ENCODE measurements around the gene GDF10. TPM values are rescaled to one million over a fixed set of nuclear protein-coding genes. Genes with fewer than 3 reads are reported as not detected.

Gene GDF10
- total and polyA plus RNA-seq, 2 of the 13 experiments (the other 11 are each of a cell fraction or from before 2014, with no cell fraction given), result 0.03 TPM; not detected in 1

DNA sequence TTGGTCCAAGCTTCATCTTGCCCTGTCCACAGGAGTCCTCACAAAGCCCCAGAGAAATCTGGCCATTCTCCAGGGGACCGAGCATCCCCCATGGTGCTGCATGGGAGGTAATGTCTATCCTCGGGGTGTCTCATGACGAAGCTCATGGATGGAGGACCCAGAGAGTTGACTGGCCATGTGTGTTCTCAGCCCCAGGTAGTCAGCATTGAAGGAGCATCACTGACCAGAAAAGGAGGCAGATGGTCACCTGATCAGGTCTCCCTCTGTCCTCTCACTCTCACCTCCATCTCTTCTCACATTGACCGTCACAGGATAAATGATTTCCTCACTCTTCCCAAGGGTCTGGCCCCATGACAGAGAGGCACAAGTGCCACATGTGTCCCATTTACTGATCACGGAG is 33.4 kb upstream of the GDF10 start:
- intact Hi-C loops (cut with micrococcal nuclease; ENCODE audit: unreplicated experiment), result no loop called here
- Histone ChIP-seq H2AFZ (ENCODE audit: low read length) (no peak overlapping the region), H3K36me3 (replicated peaks in 1 of 2; ENCODE audit: control insufficient read depth in 1 of 2, insufficient read depth in 2 of 2, low read length in 2 of 2) (no peaks in the 10 kb centered on the region), H3K27me3 (ENCODE audit: control insufficient read depth in 1 of 2, insufficient read depth in 2 of 2, low read length in 2 of 2) (no peaks in the 10 kb centered on the region), H3K4me3 (replicated peaks in 1 of 3; ENCODE audit: insufficient read depth in 1 of 3, low read depth in 2 of 3, low read length in 3 of 3) (no peak overlapping the region), H3K79me2 (ENCODE audit: insufficient read depth, low read length) (no peaks in the 10 kb centered on the region), H3K4me2 (ENCODE audit: low read depth, low read length) (no peak overlapping the region), H4K20me1 (ENCODE audit: insufficient read depth, low read length) (no peaks in the 10 kb centered on the region), H3K9ac (ENCODE audit: insufficient read depth, low read depth, low read length) (no peak overlapping the region), H3K27ac (ENCODE audit: extremely low read length, insufficient read depth, low read length) (no peak overlapping the region), H3K9me3 (ENCODE audit: low read length) (no peaks in the 10 kb centered on the region), H3K4me1 (ENCODE audit: insufficient read depth, low read length) (peaks cover 12% of the 10 kb centered on the region; the same call in 1 of the 2 replicates)
- POLR2A ChIA-PET, result no interaction called here
- DNase-seq (ENCODE audit: low spot score), result no peak
- 17% methylated on average over 5 of the region's 5 CpGs for WGBS (ENCODE audit: low lambda C conversion rate)
- no peak for FAIRE-seq
- no peak for ATAC-seq
- TF ChIP-seq EP300 (IDR thresholded peaks at IDR 0.05; ENCODE audit: low read depth in 2 of 2, low read length in 2 of 2) (no peak), EP300 (CRISPR knock-in tag; IDR thresholded peaks at IDR 0.05; ENCODE audit: borderline replicate concordance) (no peak), HMG20A (CRISPR knock-in tag; IDR thresholded peaks at IDR 0.05; ENCODE audit: borderline replicate concordance) (no peak), HOXD1 (CRISPR knock-in tag; IDR thresholded peaks at IDR 0.05) (no peak)
- CTCF ChIA-PET (ENCODE audit: low intra/inter-chr PET ratio, low total read pairs), result no interaction called here
- no TSS peak for BruUV-seq (replicated peaks)
- in situ Hi-C loops (cut with HindIII; ENCODE audit: extremely low pct_ligation_motif_present, low pct_unique_long_range_greater_than_20kb), result no loop called here

DNA sequence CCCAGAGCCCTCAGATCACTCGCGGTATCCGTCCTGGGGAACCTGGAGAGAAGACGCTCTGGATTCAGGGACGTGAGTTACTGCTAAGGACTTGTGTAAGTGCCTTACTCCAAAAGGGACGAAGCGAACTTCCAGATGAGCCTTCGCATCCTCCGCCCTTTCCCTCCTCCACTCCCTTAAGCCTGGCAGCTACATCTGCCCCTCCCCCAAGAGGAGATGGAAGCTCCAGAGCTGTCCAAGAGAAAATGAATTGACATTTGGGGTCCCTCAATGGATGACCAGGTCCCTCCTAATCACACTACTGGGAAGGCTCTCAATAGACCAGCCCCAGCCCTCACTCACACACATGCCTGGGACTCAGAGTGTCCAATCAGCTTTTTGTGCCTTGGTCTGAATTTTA is 31.3 kb upstream of the GDF10 start:
- FAIRE-seq (no peak), ATAC-seq (no peak), DNase-seq (ENCODE audit: low spot score) (no peak)
- H3K4me2 ChIP-seq (ENCODE audit: low read depth, low read length), result no peak overlapping the region
- peaks cover 12% of the 10 kb centered on the region; the same call in 1 of the 2 replicates for H3K4me1 ChIP-seq (ENCODE audit: insufficient read depth, low read length)
- BruUV-seq (replicated peaks), result no TSS peak
- H3K4me3 ChIP-seq (replicated peaks in 1 of 3; ENCODE audit: insufficient read depth in 1 of 3, low read depth in 2 of 3, low read length in 3 of 3), result no peak overlapping the region
- POLR2A ChIA-PET, result no interaction called here
- H2AFZ ChIP-seq (ENCODE audit: low read length), result no peak overlapping the region
- CTCF ChIA-PET (ENCODE audit: low intra/inter-chr PET ratio, low total read pairs), result no interaction called here
- H3K9ac ChIP-seq (ENCODE audit: insufficient read depth, low read depth, low read length), result no peak overlapping the region
- 100% methylated on average over 4 of the region's 9 CpGs for WGBS (ENCODE audit: low lambda C conversion rate)
- no peaks in the 10 kb centered on the region for H3K36me3 ChIP-seq (replicated peaks in 1 of 2; ENCODE audit: control insufficient read depth in 1 of 2, insufficient read depth in 2 of 2, low read length in 2 of 2)
- H3K27ac ChIP-seq (ENCODE audit: extremely low read length, insufficient read depth, low read length), result no peak overlapping the region
- in situ Hi-C loops (cut with HindIII; ENCODE audit: extremely low pct_ligation_motif_present, low pct_unique_long_range_greater_than_20kb), result no loop called here
- intact Hi-C loops (cut with micrococcal nuclease; ENCODE audit: unreplicated experiment), result no loop called here
- no peaks in the 10 kb centered on the region for H4K20me1 ChIP-seq (ENCODE audit: insufficient read depth, low read length)
- TF ChIP-seq, protein P1, sequence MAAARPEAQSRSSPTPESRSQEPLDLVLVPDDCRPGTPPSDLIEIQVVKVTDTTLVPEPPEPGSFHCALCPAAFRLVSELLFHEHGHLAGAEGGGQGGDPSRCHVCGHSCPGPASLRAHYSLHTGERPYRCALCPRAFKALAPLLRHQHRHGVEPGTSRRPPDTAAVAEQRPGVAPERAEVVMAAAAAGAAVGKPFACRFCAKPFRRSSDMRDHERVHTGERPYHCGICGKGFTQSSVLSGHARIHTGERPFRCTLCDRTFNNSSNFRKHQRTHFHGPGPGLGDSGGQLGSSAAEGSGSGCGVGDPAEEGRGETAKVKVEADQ (CRISPR knock-in tag; IDR thresholded peaks at IDR 0.05; ENCODE audit: borderline replicate concordance), result no peak
- H3K9me3 ChIP-seq (ENCODE audit: low read length), result no peaks in the 10 kb centered on the region
- H3K27me3 ChIP-seq (ENCODE audit: control insufficient read depth in 1 of 2, insufficient read depth in 2 of 2, low read length in 2 of 2), result no peaks in the 10 kb centered on the region
- no peaks in the 10 kb centered on the region for H3K79me2 ChIP-seq (ENCODE audit: insufficient read depth, low read length)

Data from HepG2 (cell line).